ENCODE results near the gene ZNF512. TPM values are rescaled to one million over a fixed set of nuclear protein-coding genes. Genes with fewer than 3 reads are reported as not detected.
A peak's percentile ranks its signal among the peaks of the same experiment; 100 is the strongest.

ZNF512 gene
- total and polyA plus RNA-seq, 2 of the 13 experiments (the other 11 are each of a cell fraction or from before 2014, with no cell fraction given), result 29.8 to 31.0 TPM

GRCh38 chr2:27628767-27629709, 46.2 kb downstream of the ZNF512 start, which contains the start of the genes CCDC121 and GPN1 (continued):
- TF ChIP-seq EP300 (IDR thresholded peaks at IDR 0.05; ENCODE audit: low read depth in 2 of 2, low read length in 2 of 2), result peak in 1 of 2 experiments; percentile 37; a peak in 1 of 4 replicates
- no peak; the same call in 1 of the 2 replicates for TF ChIP-seq EP300 (CRISPR knock-in tag; IDR thresholded peaks at IDR 0.05; ENCODE audit: borderline replicate concordance)
- peak; percentile 71 for TF ChIP-seq ZGPAT (CRISPR knock-in tag; IDR thresholded peaks at IDR 0.05)
- peak; percentile 89 for TF ChIP-seq ZNF563 (CRISPR knock-in tag; IDR thresholded peaks at IDR 0.05)
- no peak for TF ChIP-seq ZNF75D (CRISPR knock-in tag; IDR thresholded peaks at IDR 0.05; ENCODE audit: borderline replicate concordance)
- TF ChIP-seq AKNA (CRISPR knock-in tag; IDR thresholded peaks at IDR 0.05; ENCODE audit: borderline replicate concordance), result no peak
- peak; percentile 76 for TF ChIP-seq ZMYM4 (CRISPR knock-in tag; IDR thresholded peaks at IDR 0.05)
- TF ChIP-seq ZNF296 (CRISPR knock-in tag; conservative IDR thresholded peaks at IDR 0.05), result no peak
- TF ChIP-seq DMTF1 (CRISPR knock-in tag; IDR thresholded peaks at IDR 0.05), result no peak
- TF ChIP-seq ZKSCAN1 (IDR thresholded peaks at IDR 0.05; ENCODE audit: low read length), result peak; percentile 80; the same call in 1 of the 2 replicates
- TF ChIP-seq ZNF788 (CRISPR knock-in tag; IDR thresholded peaks at IDR 0.05; ENCODE audit: borderline replicate concordance), result peak; percentile 81; the same call in 1 of the 2 replicates
- peak; percentile 82; the same call in 1 of the 2 replicates for TF ChIP-seq IRF9 (CRISPR knock-in tag; IDR thresholded peaks at IDR 0.05; ENCODE audit: borderline replicate concordance)
- TF ChIP-seq MATR3 (CRISPR knock-in tag; IDR thresholded peaks at IDR 0.05), result no peak
- TF ChIP-seq KLF16 (CRISPR knock-in tag; IDR thresholded peaks at IDR 0.05), result peak; percentile 87; a peak in 2 of 4 replicates
- no peak for TF ChIP-seq KLF13 (CRISPR knock-in tag; IDR thresholded peaks at IDR 0.05)
- TF ChIP-seq FOXP1 (IDR thresholded peaks at IDR 0.05), result no peak
- peak; percentile 32; the same call in 1 of the 2 replicates for TF ChIP-seq FOXP1 (CRISPR knock-in tag; IDR thresholded peaks at IDR 0.05)
- peak; percentile 97 for TF ChIP-seq SIN3A (IDR thresholded peaks at IDR 0.05; ENCODE audit: borderline replicate concordance, low read depth, low read length)
- TF ChIP-seq AGO2 (optimal IDR thresholded peaks at IDR 0.05; ENCODE audit: low read depth, low read length), result peak; percentile 43
